Calu3 (cell line): ENCODE data around the gene C1orf53. TPM values are rescaled to one million over a fixed set of nuclear protein-coding genes. Genes with fewer than 3 reads are reported as not detected.

ENCODE experiments used
- BruUV-seq: library from RNA; stranded (reverse); fragments of 400-500 nt; replicated peaks from 2 replicates; lab custom pipeline; 2021; lab: Mats Ljungman, UMichigan
- CTCF ChIA-PET: fragments of 300-600 bp; sonication (Branson Sonifier 250); formaldehyde crosslinking; loops from one replicate; lab custom pipeline; 2022; ENCODE audit warnings: antibody characterized with exemption; lab: Charles Lee
- DNase-seq: peaks from one replicate; pipeline ENCODE4 v3.0.0; 2022
- H3K27ac Mint-ChIP-seq: one replicate; pipeline ENCODE4 v1.8.0; 2022; ENCODE audit warnings: mixed read lengths; ENCODE audit not compliant: unreplicated experiment
- H3K27me3 Mint-ChIP-seq: one replicate; pipeline ENCODE4 v1.8.0; 2022; ENCODE audit warnings: mixed read lengths; ENCODE audit not compliant: unreplicated experiment
- H3K36me3 Mint-ChIP-seq: one replicate; pipeline ENCODE4 v1.8.0; 2022; ENCODE audit warnings: mild to moderate bottlenecking, moderate library complexity, mixed read lengths; ENCODE audit not compliant: insufficient read depth, unreplicated experiment
- H3K4me1 Mint-ChIP-seq: one replicate; pipeline ENCODE4 v1.8.0; 2022; ENCODE audit warnings: mild to moderate bottlenecking, low read depth, mixed read lengths; ENCODE audit not compliant: unreplicated experiment
- H3K4me3 Mint-ChIP-seq: one replicate; pipeline ENCODE4 v1.8.0; 2022; ENCODE audit warnings: mild to moderate bottlenecking, low read depth, moderate library complexity, mixed read lengths; ENCODE audit not compliant: unreplicated experiment
- H3K9me3 Mint-ChIP-seq: one replicate; pipeline ENCODE4 v1.8.0; 2022; ENCODE audit warnings: low read depth, mixed read lengths; ENCODE audit not compliant: unreplicated experiment
- CTCF ChIP-seq: fragments of 200-600 bp; IDR thresholded peaks from one replicate; pipeline ENCODE4 v1.8.0; 2022; ENCODE audit warnings: antibody characterized with exemption; ENCODE audit not compliant: unreplicated experiment
- intact Hi-C: fragments of 100-400 bp; cut with micrococcal nuclease; formaldehyde crosslinking; loops from one replicate; pipeline ENCODE4 v1.10.0; 2022; ENCODE audit not compliant: unreplicated experiment
- total RNA-seq: library from RNA; stranded (reverse); gene quantifications from 2 replicates; pipeline ENCODE4 v1.2.3, GENCODE V29; 2022

Gene C1orf53
- total RNA-seq, 1 experiment from 2014 or later = 11.2 TPM

DNA sequence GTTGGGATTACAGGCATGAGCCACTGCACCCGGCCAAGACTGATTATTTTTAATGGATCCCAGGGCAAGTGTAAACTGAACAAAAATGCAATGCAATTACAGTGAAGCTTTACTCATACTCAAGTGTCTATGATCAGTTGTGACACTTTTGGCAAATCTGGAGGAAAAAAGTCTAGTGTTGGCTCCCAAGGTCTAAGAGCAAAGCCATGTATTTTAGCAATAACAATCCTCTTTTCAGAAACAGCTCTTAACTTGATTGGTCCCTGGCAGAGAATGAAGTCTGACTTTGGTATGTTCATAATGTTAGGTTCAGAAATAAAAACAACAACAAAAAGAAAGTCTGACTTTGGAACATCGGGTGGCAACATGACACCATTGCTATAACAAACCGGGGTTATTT is 40.2 kb upstream of the C1orf53 start:
- CTCF ChIA-PET = interaction anchor here (1.3 kb wide), 1 partner anchor 830 kb away, joined by 3 read pairs; no protein-coding TSS in a partner anchor
- Mint-ChIP-seq H3K4me3 (peak overlapping the region; percentile 26), H3K36me3 (no peaks in the 10 kb centered on the region), H3K27ac (peak overlapping the region; percentile 64), H3K9me3 (no peaks in the 10 kb centered on the region), H3K4me1 (peaks cover 22% of the 10 kb centered on the region), H3K27me3 (no peaks in the 10 kb centered on the region)
- TF ChIP-seq CTCF = no peak
- no peak for DNase-seq
- no TSS peak for BruUV-seq
- intact Hi-C loops = loop anchor here (5.0 kb wide), 1 partner anchor 80 kb away; no protein-coding TSS in a partner anchor

DNA sequence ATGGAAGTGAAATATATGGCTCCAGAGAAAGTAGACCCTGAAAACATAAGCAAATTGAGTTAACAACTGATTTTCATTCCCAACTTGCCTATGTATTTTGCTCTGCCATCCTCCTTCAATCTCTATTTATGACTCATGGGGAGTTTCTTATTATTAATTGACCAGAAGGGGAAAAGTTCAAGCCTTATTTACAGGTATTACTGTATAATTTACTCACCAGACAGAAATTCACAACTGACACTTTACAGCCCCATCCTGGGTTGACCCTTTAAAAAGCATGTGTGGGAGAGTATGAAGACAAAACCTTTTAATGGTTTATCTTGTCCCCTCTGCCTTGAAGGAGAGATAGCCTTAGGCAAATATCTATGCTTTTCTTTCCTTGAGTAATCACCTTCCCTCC is 39.8 kb upstream of the C1orf53 start:
- Mint-ChIP-seq H3K27me3 (no peaks in the 10 kb centered on the region), H3K9me3 (no peaks in the 10 kb centered on the region), H3K4me3 (peak overlapping the region; percentile 26), H3K4me1 (peaks cover 22% of the 10 kb centered on the region), H3K27ac (peak overlapping the region; percentile 64), H3K36me3 (no peaks in the 10 kb centered on the region)
- BruUV-seq = no TSS peak
- DNase-seq = no peak
- no peak for TF ChIP-seq CTCF
- CTCF ChIA-PET = no interaction called here
- intact Hi-C loops = loop anchor here (5.0 kb wide), 1 partner anchor 80 kb away; no protein-coding TSS in a partner anchor

DNA sequence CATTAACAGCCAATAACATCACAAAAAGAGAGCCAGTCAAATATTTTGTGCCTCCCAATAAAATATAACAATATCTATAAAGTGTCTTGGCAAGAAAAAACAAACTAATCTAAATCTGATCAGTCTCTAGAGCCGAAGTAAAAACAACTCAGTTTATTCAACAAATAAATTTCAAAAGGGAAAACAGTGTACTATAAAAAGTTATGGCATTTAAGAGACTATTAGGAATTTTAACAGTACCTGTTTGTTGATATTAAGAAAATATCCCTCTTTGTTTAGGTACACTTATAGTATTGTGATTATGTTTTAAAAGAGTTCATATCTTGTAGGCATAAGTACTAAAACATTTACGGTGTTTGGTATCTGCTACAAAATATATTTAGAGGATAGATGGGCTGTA is 36.6 kb upstream of the C1orf53 start:
- intact Hi-C loops = loop anchor here (5.0 kb wide), 1 partner anchor 344 kb away; no protein-coding TSS in a partner anchor
- Mint-ChIP-seq H3K27me3 (no peaks in the 10 kb centered on the region), H3K9me3 (no peaks in the 10 kb centered on the region), H3K36me3 (no peaks in the 10 kb centered on the region), H3K4me3 (no peak overlapping the region), H3K27ac (no peak overlapping the region), H3K4me1 (peaks cover 22% of the 10 kb centered on the region)
- CTCF ChIA-PET = interaction anchor here (0.6 kb wide), 1 partner anchor 306 kb away, joined by 3 read pairs; no protein-coding TSS in a partner anchor
- no peak for DNase-seq
- BruUV-seq = no TSS peak
- no peak for TF ChIP-seq CTCF

DNA sequence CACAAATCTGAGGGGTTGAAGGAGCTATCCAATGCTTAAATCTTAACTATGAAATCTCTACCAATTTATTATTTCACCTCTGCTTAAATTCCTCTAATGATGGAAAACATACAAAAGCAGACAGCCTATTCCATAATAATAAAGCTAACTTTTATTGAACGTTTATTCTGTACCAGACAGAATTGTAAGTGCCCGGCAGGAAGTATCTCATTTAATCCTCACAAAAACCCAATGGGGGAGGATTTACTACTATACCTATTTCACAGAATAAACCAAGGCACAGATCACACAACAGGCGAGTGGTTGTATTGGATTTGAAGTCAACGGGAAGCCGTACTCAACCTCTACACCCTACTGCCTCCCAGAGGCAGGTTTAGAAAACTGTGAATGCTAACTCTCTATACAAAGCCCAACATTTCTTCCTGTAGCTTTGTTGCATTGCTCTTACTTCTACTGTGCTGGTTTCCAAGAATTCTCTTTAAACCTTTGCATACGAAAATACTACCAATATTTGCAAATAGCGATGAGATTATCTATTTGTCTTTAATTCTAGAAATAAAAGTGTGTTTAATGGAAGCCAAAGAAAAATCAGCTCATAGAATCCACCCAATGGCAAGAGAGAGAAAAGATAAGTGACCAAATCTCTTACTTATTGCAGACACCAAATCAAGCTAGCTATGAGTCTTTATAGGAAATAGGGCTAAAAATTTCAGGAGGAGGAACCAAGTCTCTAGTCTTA is 33.5 kb upstream of the C1orf53 start:
- Mint-ChIP-seq H3K9me3 (no peaks in the 10 kb centered on the region), H3K4me1 (peaks cover 1% of the 10 kb centered on the region), H3K27me3 (no peaks in the 10 kb centered on the region), H3K4me3 (no peak overlapping the region), H3K27ac (no peak overlapping the region), H3K36me3 (no peaks in the 10 kb centered on the region)
- CTCF ChIA-PET = interaction anchor here (0.5 to 2.7 kb wide), 15 partner anchors 9 to 396 kb away, joined by 3 to 26 read pairs (median 3); partner anchors contain the start of gene DENND1B
- intact Hi-C loops = loop anchor here (1.0 to 5.0 kb wide), 5 partner anchors 96 to 347 kb away; no protein-coding TSS in a partner anchor
- DNase-seq = peak; percentile 62
- TF ChIP-seq CTCF = peak; percentile 68
- no TSS peak for BruUV-seq
